MM.1S (cell line): ENCODE results near the gene NUDT14.

Experiments
- DNase-seq: peaks from one replicate; pipeline ENCODE4 v3.0.0-alpha.2; 2015
- H2AFZ ChIP-seq: fragments of 300-600 bp; sonication (generic); 2 replicates; pipeline ENCODE4 v1.6.0; 2016; ENCODE audit warnings: antibody characterized with exemption, low read length
- H3F3A ChIP-seq: fragments of 300-600 bp; sonication (generic); 2 replicates; pipeline ENCODE4 v1.6.1; 2016; ENCODE audit warnings: mild to moderate bottlenecking, antibody characterized with exemption, low read length, moderate library complexity, mixed read lengths; ENCODE audit not compliant: insufficient read depth
- H3K27ac ChIP-seq: fragments of 300-600 bp; sonication (generic); 2 replicates; pipeline ENCODE4 v1.5.1; 2016; ENCODE audit warnings: mild to moderate bottlenecking, low read length
- H3K27me3 ChIP-seq: fragments of 300-600 bp; sonication (generic); replicated peaks from 2 replicates; pipeline ENCODE4 v1.6.0; 2016; ENCODE audit warnings: low read length; ENCODE audit not compliant: insufficient read depth
- H3K36me3 ChIP-seq: fragments of 300-600 bp; sonication (generic); replicated peaks from 2 replicates; pipeline ENCODE4 v1.6.1; 2016; ENCODE audit warnings: mild to moderate bottlenecking, low read length, mixed read lengths; ENCODE audit not compliant: insufficient read depth
- H3K4me1 ChIP-seq: fragments of 300-600 bp; sonication (generic); 2 replicates; pipeline ENCODE4 v1.6.1; 2016; ENCODE audit warnings: low read length, mixed read lengths
- H3K4me2 ChIP-seq: fragments of 300-600 bp; sonication (generic); 2 replicates; pipeline ENCODE4 v1.6.0; 2016; ENCODE audit warnings: low read depth, low read length
- H3K4me3 ChIP-seq: fragments of 300-600 bp; sonication (generic); 2 replicates; pipeline ENCODE4 v1.5.1; 2016; ENCODE audit warnings: low read length, mixed read lengths
- H3K79me2 ChIP-seq: fragments of 300-600 bp; sonication (generic); 2 replicates; pipeline ENCODE4 v1.6.1; 2016; ENCODE audit warnings: mixed run types, low read length, mixed read lengths
- H3K9ac ChIP-seq: fragments of 300-600 bp; sonication (generic); 2 replicates; pipeline ENCODE4 v1.6.1; 2016; ENCODE audit warnings: low read length, mixed read lengths
- H3K9me2 ChIP-seq: fragments of 300-600 bp; sonication (generic); replicated peaks from 2 replicates; pipeline ENCODE4 v1.6.1; 2016; ENCODE audit warnings: mild to moderate bottlenecking, low read length, mixed read lengths; ENCODE audit not compliant: insufficient read depth
- H3K9me3 ChIP-seq: fragments of 300-600 bp; sonication (generic); replicated peaks from 2 replicates; pipeline ENCODE4 v1.6.1; 2016; ENCODE audit warnings: mild to moderate bottlenecking, low read length, mixed read lengths; ENCODE audit not compliant: insufficient read depth
- H4K20me1 ChIP-seq: fragments of 300-600 bp; sonication (generic); 2 replicates; pipeline ENCODE4 v1.6.1; 2016; ENCODE audit warnings: mild to moderate bottlenecking, low read length, moderate library complexity, mixed read lengths; ENCODE audit not compliant: insufficient read depth
- EZH2 ChIP-seq: fragments of 300-600 bp; sonication (generic); optimal IDR thresholded peaks from 2 replicates; pipeline ENCODE3; 2017; ENCODE audit warnings: low read depth, mild to moderate bottlenecking, antibody characterized with exemption, low read length, mixed read lengths
- EZH2phosphoT487 ChIP-seq: fragments of 300-600 bp; sonication (generic); IDR thresholded peaks from 2 replicates; pipeline ENCODE4 v1.6.1; 2018; ENCODE audit warnings: antibody characterized with exemption, low read length
- TF ChIP-seq, protein P1 (sequence below): fragments of 300-600 bp; sonication (generic); IDR thresholded peaks from 2 replicates; pipeline ENCODE4 v1.5.1; 2016; ENCODE audit warnings: antibody characterized with exemption, low read length, mixed read lengths

NUDT14 gene

DNA sequence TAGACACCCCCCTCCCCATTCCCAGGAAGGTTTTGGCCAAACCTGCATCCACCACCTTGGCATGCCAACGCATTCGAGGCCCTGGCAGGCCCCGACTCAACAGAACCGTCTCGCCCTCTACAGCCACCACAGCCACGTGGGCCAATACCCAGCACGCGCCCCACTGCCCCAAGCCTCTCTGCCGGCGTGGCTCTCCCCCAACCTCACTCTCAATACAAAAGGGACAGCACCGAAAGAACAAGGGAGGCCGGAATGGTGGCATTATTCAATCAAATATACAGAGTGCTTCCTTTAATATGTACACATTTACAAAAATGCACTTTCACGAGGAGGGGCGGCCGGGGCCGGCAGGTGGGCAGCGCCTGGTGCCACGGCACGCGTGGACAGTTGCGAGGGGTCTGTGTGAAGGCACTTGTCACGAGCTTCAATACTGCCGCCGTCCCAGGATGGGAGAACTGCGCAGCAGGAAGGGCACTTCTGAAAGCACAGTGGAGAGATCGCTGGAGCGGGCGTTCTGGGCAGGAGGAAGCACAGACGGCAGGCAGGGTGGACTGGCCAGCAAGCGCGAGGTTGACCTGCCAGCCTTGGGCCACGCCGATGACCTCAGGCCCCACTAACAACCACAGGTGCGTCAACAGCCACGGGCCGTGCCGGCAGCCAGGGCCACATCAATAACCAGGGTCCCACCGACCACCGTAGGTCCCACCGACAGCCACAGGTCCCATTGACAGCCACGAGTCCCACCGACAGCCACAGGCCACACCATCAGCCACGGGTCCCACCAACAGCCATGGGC is 39.4 kb downstream of the NUDT14 start:
- Histone ChIP-seq H2AFZ (no peak overlapping the region), H3K9ac (no peak overlapping the region), H3K9me2 (no peaks in the 10 kb centered on the region), H3K9me3 (no peaks in the 10 kb centered on the region), H4K20me1 (no peaks in the 10 kb centered on the region), H3F3A (no peaks in the 10 kb centered on the region), H3K27ac (no peak overlapping the region), H3K36me3 (no peaks in the 10 kb centered on the region), H3K27me3 (peaks cover 18% of the 10 kb centered on the region; the same call in 1 of the 2 replicates), H3K4me2 (no peak overlapping the region), H3K79me2 (no peaks in the 10 kb centered on the region), H3K4me3 (no peak overlapping the region), H3K4me1 (no peaks in the 10 kb centered on the region)
- DNase-seq, result no peak
- TF ChIP-seq EZH2, result no peak
- TF ChIP-seq, protein P1, sequence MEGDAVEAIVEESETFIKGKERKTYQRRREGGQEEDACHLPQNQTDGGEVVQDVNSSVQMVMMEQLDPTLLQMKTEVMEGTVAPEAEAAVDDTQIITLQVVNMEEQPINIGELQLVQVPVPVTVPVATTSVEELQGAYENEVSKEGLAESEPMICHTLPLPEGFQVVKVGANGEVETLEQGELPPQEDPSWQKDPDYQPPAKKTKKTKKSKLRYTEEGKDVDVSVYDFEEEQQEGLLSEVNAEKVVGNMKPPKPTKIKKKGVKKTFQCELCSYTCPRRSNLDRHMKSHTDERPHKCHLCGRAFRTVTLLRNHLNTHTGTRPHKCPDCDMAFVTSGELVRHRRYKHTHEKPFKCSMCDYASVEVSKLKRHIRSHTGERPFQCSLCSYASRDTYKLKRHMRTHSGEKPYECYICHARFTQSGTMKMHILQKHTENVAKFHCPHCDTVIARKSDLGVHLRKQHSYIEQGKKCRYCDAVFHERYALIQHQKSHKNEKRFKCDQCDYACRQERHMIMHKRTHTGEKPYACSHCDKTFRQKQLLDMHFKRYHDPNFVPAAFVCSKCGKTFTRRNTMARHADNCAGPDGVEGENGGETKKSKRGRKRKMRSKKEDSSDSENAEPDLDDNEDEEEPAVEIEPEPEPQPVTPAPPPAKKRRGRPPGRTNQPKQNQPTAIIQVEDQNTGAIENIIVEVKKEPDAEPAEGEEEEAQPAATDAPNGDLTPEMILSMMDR, result no peak

DNA sequence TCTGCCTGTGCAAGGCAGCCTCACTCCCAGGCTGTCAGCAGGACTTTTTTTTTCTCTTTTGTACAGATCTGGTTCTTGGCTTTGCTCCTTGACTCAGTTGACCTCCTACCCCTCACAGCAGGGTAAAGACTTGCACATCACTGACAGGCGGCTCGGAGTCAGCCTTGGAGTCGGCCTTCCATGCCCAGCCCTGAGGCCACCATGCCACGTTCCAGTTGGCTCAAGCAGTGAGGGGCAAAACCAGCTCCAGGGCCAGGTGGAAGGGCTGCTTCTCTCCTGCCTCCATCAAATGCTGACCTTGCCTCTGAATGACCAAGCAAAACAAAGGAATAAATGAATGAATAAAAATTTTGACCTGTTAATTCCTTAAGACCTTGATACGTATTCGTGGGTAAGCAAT is 40.1 kb downstream of the NUDT14 start:
- Histone ChIP-seq H3K4me1 (no peaks in the 10 kb centered on the region), H3F3A (no peaks in the 10 kb centered on the region)

DNA sequence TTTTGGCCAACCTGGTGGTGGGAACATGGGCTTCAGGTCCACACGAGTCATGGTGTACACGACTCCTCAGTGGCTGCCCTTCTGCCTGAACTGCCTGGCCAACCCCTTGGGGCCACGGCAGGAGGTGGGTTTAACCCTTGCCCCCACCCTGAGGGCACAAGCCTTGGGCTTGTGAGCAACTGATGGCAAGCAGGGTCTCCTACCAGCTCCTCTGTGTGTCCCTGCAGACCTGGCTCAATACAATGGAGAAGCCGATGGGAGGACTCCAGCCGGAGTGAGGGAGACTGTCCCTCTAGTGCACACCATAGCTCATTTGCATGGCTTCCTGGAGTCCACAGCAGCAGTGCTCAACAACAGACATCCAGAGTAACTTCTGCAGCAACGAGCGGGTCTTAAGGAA is 40.5 kb downstream of the NUDT14 start:
- H3K36me3 ChIP-seq, result no peaks in the 10 kb centered on the region
- no peaks in the 10 kb centered on the region for H3K4me1 ChIP-seq
- no peaks in the 10 kb centered on the region for H3K9me3 ChIP-seq
- DNase-seq, result no peak
- H3K27me3 ChIP-seq, result peaks cover 26% of the 10 kb centered on the region
- no peaks in the 10 kb centered on the region for H3F3A ChIP-seq
- H2AFZ ChIP-seq, result no peak overlapping the region
- H3K4me3 ChIP-seq, result no peak overlapping the region
- no peaks in the 10 kb centered on the region for H4K20me1 ChIP-seq
- no peak overlapping the region for H3K4me2 ChIP-seq
- no peaks in the 10 kb centered on the region for H3K79me2 ChIP-seq
- no peak overlapping the region for H3K9ac ChIP-seq
- no peak overlapping the region for H3K27ac ChIP-seq
- no peak for TF ChIP-seq EZH2
- TF ChIP-seq, protein P1, result no peak
- no peak for TF ChIP-seq EZH2phosphoT487
- H3K9me2 ChIP-seq, result no peaks in the 10 kb centered on the region

More for the DNA sequence above, 40.1 kb downstream of the NUDT14 start:
- peaks cover 23% of the 10 kb centered on the region for H3K27me3 ChIP-seq
- no peak overlapping the region for H3K9ac ChIP-seq
- H3K4me2 ChIP-seq, result no peak overlapping the region
- no peaks in the 10 kb centered on the region for H3K9me2 ChIP-seq
- TF ChIP-seq, protein P1, result no peak
- TF ChIP-seq EZH2 (no peak), EZH2phosphoT487 (no peak)
- H3K27ac ChIP-seq, result no peak overlapping the region
- no peaks in the 10 kb centered on the region for H4K20me1 ChIP-seq
- no peak for DNase-seq
- no peak overlapping the region for H2AFZ ChIP-seq
- no peaks in the 10 kb centered on the region for H3K9me3 ChIP-seq
- H3K4me3 ChIP-seq, result no peak overlapping the region
- no peaks in the 10 kb centered on the region for H3K36me3 ChIP-seq
- H3K79me2 ChIP-seq, result no peaks in the 10 kb centered on the region
